ENCODE measurements around the gene SLC4A5.

- TF ChIP-seq, protein P1, sequence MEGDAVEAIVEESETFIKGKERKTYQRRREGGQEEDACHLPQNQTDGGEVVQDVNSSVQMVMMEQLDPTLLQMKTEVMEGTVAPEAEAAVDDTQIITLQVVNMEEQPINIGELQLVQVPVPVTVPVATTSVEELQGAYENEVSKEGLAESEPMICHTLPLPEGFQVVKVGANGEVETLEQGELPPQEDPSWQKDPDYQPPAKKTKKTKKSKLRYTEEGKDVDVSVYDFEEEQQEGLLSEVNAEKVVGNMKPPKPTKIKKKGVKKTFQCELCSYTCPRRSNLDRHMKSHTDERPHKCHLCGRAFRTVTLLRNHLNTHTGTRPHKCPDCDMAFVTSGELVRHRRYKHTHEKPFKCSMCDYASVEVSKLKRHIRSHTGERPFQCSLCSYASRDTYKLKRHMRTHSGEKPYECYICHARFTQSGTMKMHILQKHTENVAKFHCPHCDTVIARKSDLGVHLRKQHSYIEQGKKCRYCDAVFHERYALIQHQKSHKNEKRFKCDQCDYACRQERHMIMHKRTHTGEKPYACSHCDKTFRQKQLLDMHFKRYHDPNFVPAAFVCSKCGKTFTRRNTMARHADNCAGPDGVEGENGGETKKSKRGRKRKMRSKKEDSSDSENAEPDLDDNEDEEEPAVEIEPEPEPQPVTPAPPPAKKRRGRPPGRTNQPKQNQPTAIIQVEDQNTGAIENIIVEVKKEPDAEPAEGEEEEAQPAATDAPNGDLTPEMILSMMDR (conservative IDR thresholded peaks at IDR 0.05): no peak
- no peak for TF ChIP-seq EZH2 (IDR thresholded peaks at IDR 0.05; ENCODE audit: low read depth)
These were observed 44.1 kb upstream of the SLC4A5 start for GRCh38 chr2:74387346-74387745.
